Measurements from ENCODE around the gene OR5AN1.

The OR5AN1 gene

GRCh38 chr11:59356561-59356960 lies 2.1 kb upstream of the OR5AN1 start:
- ChIA-PET POLR2A (no interaction called here), CTCF (no interaction called here)
- Histone ChIP-seq H3K4me3 (ENCODE audit: low read depth, low read length) (no peak overlapping the region), H3K27ac (ENCODE audit: extremely low read depth, low read depth, low read length) (no peak overlapping the region), H3K36me3 (ENCODE audit: control insufficient read depth in 2 of 2, insufficient read depth in 1 of 2, low read length in 2 of 2) (no peaks in the 10 kb centered on the region), H3K9me3 (ENCODE audit: control insufficient read depth, insufficient read depth, low read depth, low read length) (no peaks in the 10 kb centered on the region), H3K4me1 (ENCODE audit: control insufficient read depth, insufficient read depth, low read length) (no peaks in the 10 kb centered on the region)
- TF ChIP-seq ZNF169 (tag by site-specific recombination; IDR thresholded peaks at IDR 0.05) (no peak), ZNF280D (tag by site-specific recombination; IDR thresholded peaks at IDR 0.05) (no peak), ZNF248 (tag by site-specific recombination; IDR thresholded peaks at IDR 0.05) (no peak), ZNF704 (tag by site-specific recombination; IDR thresholded peaks at IDR 0.05) (no peak), ZNF624 (tag by site-specific recombination; IDR thresholded peaks at IDR 0.05) (no peak), RBAK (tag by site-specific recombination; IDR thresholded peaks at IDR 0.05) (no peak), ZNF654 (tag by site-specific recombination; IDR thresholded peaks at IDR 0.05; ENCODE audit: low read depth) (no peak), TCF7L2 (IDR thresholded peaks at IDR 0.05; ENCODE audit: borderline replicate concordance, low read depth, low read length) (no peak), ZNF221 (tag by site-specific recombination; IDR thresholded peaks at IDR 0.05; ENCODE audit: borderline replicate concordance) (no peak)
- TF ChIP-seq, protein P1, sequence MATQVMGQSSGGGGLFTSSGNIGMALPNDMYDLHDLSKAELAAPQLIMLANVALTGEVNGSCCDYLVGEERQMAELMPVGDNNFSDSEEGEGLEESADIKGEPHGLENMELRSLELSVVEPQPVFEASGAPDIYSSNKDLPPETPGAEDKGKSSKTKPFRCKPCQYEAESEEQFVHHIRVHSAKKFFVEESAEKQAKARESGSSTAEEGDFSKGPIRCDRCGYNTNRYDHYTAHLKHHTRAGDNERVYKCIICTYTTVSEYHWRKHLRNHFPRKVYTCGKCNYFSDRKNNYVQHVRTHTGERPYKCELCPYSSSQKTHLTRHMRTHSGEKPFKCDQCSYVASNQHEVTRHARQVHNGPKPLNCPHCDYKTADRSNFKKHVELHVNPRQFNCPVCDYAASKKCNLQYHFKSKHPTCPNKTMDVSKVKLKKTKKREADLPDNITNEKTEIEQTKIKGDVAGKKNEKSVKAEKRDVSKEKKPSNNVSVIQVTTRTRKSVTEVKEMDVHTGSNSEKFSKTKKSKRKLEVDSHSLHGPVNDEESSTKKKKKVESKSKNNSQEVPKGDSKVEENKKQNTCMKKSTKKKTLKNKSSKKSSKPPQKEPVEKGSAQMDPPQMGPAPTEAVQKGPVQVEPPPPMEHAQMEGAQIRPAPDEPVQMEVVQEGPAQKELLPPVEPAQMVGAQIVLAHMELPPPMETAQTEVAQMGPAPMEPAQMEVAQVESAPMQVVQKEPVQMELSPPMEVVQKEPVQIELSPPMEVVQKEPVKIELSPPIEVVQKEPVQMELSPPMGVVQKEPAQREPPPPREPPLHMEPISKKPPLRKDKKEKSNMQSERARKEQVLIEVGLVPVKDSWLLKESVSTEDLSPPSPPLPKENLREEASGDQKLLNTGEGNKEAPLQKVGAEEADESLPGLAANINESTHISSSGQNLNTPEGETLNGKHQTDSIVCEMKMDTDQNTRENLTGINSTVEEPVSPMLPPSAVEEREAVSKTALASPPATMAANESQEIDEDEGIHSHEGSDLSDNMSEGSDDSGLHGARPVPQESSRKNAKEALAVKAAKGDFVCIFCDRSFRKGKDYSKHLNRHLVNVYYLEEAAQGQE (tag by site-specific recombination; IDR thresholded peaks at IDR 0.05), result no peak
- TF ChIP-seq, protein P2, sequence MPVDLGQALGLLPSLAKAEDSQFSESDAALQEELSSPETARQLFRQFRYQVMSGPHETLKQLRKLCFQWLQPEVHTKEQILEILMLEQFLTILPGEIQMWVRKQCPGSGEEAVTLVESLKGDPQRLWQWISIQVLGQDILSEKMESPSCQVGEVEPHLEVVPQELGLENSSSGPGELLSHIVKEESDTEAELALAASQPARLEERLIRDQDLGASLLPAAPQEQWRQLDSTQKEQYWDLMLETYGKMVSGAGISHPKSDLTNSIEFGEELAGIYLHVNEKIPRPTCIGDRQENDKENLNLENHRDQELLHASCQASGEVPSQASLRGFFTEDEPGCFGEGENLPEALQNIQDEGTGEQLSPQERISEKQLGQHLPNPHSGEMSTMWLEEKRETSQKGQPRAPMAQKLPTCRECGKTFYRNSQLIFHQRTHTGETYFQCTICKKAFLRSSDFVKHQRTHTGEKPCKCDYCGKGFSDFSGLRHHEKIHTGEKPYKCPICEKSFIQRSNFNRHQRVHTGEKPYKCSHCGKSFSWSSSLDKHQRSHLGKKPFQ (tag by site-specific recombination; IDR thresholded peaks at IDR 0.05), result no peak
- TF ChIP-seq, protein P3, sequence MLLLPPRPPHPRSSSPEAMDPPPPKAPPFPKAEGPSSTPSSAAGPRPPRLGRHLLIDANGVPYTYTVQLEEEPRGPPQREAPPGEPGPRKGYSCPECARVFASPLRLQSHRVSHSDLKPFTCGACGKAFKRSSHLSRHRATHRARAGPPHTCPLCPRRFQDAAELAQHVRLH (tag by site-specific recombination; IDR thresholded peaks at IDR 0.05), result no peak
- TF ChIP-seq, protein P4, sequence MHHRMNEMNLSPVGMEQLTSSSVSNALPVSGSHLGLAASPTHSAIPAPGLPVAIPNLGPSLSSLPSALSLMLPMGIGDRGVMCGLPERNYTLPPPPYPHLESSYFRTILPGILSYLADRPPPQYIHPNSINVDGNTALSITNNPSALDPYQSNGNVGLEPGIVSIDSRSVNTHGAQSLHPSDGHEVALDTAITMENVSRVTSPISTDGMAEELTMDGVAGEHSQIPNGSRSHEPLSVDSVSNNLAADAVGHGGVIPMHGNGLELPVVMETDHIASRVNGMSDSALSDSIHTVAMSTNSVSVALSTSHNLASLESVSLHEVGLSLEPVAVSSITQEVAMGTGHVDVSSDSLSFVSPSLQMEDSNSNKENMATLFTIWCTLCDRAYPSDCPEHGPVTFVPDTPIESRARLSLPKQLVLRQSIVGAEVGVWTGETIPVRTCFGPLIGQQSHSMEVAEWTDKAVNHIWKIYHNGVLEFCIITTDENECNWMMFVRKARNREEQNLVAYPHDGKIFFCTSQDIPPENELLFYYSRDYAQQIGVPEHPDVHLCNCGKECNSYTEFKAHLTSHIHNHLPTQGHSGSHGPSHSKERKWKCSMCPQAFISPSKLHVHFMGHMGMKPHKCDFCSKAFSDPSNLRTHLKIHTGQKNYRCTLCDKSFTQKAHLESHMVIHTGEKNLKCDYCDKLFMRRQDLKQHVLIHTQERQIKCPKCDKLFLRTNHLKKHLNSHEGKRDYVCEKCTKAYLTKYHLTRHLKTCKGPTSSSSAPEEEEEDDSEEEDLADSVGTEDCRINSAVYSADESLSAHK (tag by site-specific recombination; IDR thresholded peaks at IDR 0.05), result no peak
- TF ChIP-seq, protein P5, sequence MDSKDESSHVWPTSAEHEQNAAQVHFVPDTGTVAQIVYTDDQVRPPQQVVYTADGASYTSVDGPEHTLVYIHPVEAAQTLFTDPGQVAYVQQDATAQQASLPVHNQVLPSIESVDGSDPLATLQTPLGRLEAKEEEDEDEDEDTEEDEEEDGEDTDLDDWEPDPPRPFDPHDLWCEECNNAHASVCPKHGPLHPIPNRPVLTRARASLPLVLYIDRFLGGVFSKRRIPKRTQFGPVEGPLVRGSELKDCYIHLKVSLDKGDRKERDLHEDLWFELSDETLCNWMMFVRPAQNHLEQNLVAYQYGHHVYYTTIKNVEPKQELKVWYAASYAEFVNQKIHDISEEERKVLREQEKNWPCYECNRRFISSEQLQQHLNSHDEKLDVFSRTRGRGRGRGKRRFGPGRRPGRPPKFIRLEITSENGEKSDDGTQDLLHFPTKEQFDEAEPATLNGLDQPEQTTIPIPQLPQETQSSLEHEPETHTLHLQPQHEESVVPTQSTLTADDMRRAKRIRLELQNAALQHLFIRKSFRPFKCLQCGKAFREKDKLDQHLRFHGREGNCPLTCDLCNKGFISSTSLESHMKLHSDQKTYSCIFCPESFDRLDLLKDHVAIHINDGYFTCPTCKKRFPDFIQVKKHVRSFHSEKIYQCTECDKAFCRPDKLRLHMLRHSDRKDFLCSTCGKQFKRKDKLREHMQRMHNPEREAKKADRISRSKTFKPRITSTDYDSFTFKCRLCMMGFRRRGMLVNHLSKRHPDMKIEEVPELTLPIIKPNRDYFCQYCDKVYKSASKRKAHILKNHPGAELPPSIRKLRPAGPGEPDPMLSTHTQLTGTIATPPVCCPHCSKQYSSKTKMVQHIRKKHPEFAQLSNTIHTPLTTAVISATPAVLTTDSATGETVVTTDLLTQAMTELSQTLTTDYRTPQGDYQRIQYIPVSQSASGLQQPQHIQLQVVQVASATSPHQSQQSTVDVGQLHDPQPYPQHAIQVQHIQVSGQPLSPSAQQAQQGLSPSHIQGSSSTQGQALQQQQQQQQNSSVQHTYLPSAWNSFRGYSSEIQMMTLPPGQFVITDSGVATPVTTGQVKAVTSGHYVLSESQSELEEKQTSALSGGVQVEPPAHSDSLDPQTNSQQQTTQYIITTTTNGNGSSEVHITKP (tag by site-specific recombination; IDR thresholded peaks at IDR 0.05), result no peak
- TF ChIP-seq, protein P6, sequence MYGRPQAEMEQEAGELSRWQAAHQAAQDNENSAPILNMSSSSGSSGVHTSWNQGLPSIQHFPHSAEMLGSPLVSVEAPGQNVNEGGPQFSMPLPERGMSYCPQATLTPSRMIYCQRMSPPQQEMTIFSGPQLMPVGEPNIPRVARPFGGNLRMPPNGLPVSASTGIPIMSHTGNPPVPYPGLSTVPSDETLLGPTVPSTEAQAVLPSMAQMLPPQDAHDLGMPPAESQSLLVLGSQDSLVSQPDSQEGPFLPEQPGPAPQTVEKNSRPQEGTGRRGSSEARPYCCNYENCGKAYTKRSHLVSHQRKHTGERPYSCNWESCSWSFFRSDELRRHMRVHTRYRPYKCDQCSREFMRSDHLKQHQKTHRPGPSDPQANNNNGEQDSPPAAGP (tag by site-specific recombination; IDR thresholded peaks at IDR 0.05), result no peak
